Activated naive CD8-positive, alpha-beta T cell treated with anti-CD3 and anti-CD28 coated beads, Interleukin-2, amount 50 U/mL, for 24 hours (primary cell): Measurements from ENCODE around the gene PDE1A.

ENCODE experiments used
- ATAC-seq: fragments of 150-1000 bp; cut with Tn5 transposase; one replicate; pipeline ENCODE4 v1.10.0; 2021
- DNase-seq: peaks from one replicate; pipeline ENCODE4 v3.0.0; 2021
- H3K27ac Mint-ChIP-seq: one replicate; pipeline ENCODE4 v1.8.0; 2021; ENCODE audit warnings: mild to moderate bottlenecking, mixed read lengths
- H3K27me3 Mint-ChIP-seq: one replicate; pipeline ENCODE4 v1.8.0; 2021; ENCODE audit warnings: mixed read lengths
- H3K36me3 Mint-ChIP-seq: one replicate; pipeline ENCODE4 v1.8.0; 2021; ENCODE audit warnings: low read depth, mixed read lengths
- H3K4me1 Mint-ChIP-seq: one replicate; pipeline ENCODE4 v1.8.0; 2021; ENCODE audit warnings: mixed read lengths
- H3K4me3 Mint-ChIP-seq: one replicate; pipeline ENCODE4 v1.8.0; 2021; ENCODE audit warnings: mild to moderate bottlenecking, moderate library complexity, mixed read lengths
- H3K9me3 Mint-ChIP-seq: one replicate; pipeline ENCODE4 v1.8.0; 2021; ENCODE audit warnings: mixed read lengths

The PDE1A gene

DNA sequence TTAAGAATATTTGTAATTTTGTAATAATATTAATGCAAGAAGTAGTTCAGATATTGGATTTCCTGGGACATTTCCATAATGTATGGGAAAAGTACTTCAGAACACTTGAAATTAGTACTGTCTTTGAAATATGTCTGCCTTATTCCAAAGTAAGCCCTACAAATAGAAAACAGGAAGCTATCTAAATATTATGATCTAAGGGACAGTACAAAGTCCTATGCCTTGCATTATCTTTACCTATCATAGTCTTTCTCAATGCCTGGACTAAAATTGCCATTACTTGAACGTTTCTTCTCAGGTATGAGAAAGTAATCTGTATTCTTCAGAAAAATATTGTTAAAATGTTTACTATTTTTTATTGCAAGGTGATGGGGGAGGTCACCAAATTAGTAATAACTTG, 328.2 kb downstream of the PDE1A start:
- H3K27ac Mint-ChIP-seq, result no peak overlapping the region
- H3K27me3 Mint-ChIP-seq, result no peaks in the 10 kb centered on the region
- no peaks in the 10 kb centered on the region for H3K36me3 Mint-ChIP-seq
- no peaks in the 10 kb centered on the region for H3K9me3 Mint-ChIP-seq
- no peaks in the 10 kb centered on the region for H3K4me1 Mint-ChIP-seq
- H3K4me3 Mint-ChIP-seq, result no peak overlapping the region
- no peak for ATAC-seq
- no peak for DNase-seq

DNA sequence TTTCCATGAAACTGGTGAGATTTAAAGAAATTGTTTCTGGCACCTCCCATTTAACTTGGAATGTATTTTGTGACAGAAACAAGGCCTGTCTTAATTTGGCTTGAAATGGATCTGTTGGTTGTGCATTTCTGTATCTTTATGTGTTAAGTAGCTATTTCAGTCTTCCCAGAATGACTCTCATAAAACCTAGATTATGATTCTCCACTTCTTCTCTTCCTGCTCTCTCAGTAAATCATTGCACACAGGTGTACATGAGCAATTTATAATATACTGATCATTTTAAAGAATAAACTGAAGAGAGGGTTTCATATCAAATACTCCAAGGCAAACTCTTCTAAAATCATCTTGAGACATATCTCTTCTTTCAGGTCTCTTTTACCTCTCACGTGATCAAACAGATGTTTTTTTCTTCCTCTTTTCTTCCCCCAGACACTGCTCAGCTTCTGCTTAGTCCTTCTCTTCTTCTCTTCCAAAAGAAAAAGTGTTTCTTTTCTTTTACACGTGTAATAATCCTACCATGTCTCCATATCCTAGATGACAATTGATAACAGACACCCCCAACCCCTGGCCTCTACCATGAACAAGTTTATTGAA, 329.2 kb downstream of the PDE1A start:
- no peaks in the 10 kb centered on the region for H3K4me1 Mint-ChIP-seq
- no peaks in the 10 kb centered on the region for H3K27me3 Mint-ChIP-seq
- no peaks in the 10 kb centered on the region for H3K9me3 Mint-ChIP-seq
- H3K4me3 Mint-ChIP-seq, result no peak overlapping the region
- no peaks in the 10 kb centered on the region for H3K36me3 Mint-ChIP-seq
- ATAC-seq (no peak), DNase-seq (no peak)
- no peak overlapping the region for H3K27ac Mint-ChIP-seq

DNA sequence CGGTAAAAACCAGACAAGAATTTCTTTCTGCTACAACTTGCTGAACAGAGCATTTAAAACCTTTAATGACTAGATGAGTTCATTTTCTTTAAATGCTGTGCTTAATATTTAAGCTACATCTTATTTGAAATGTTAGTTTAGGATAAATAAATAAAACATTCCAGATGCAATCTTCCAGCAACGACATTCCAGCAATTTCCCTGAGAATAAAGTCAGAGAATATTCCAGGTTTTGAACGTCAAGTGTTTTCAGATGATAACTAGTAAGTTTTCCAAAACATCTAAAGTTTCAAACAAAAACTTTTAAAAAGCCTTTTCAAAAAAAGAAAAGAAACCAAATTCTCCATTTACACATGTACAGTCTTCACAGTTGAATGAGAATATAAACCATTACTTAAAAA, 336.4 kb downstream of the PDE1A start:
- H3K27ac Mint-ChIP-seq, result no peak overlapping the region
- no peaks in the 10 kb centered on the region for H3K4me1 Mint-ChIP-seq
- ATAC-seq (no peak), DNase-seq (no peak)
- no peaks in the 10 kb centered on the region for H3K9me3 Mint-ChIP-seq
- no peak overlapping the region for H3K4me3 Mint-ChIP-seq
- no peaks in the 10 kb centered on the region for H3K36me3 Mint-ChIP-seq
- peaks cover 5% of the 10 kb centered on the region for H3K27me3 Mint-ChIP-seq
